K562 (cell line): ENCODE results near the gene HSPB3. TPM values are rescaled to one million over a fixed set of nuclear protein-coding genes. Genes with fewer than 3 reads are reported as not detected.

Source experiments
- ATAC-seq: fragments of 200-7000 bp; cut with Tn5 transposase; 3 replicates; pipeline ENCODE4 v1.9.1; 2020; ENCODE audit warnings: moderate library complexity
- BruUV-seq: library from RNA; stranded (reverse); fragments of 400-500 nt; replicated peaks from 2 replicates; lab custom pipeline; 2021; lab: Mats Ljungman, UMichigan
- CTCF ChIA-PET: fragments of 300-600 bp; formaldehyde crosslinking; extraction: SDS; loops from one replicate; lab custom pipeline; 2021; ENCODE audit warnings: low intra/inter-chr PET ratio; lab: Yijun Ruan, JAX
- POLR2A ChIA-PET: fragments of 300-600, 350-650 bp; sonication (Branson Sonifier 250); formaldehyde crosslinking; extraction: SDS; loops from one replicate; lab custom pipeline; 2021; ENCODE audit warnings: antibody characterized with exemption, inconsistent platforms; lab: Yijun Ruan, JAX
- DNase-seq, 4 experiments: peaks; one replicate each; pipeline versions ENCODE4 v3.0.0 to v3.0.0-alpha.2; 2011 to 2018; ENCODE audit warnings: low spot score in 3 of 4, mixed read lengths in 3 of 4; ENCODE audit errors: extremely low read depth in 1 of 4
- FAIRE-seq: peaks from 2 replicates; lab custom pipeline; 2011; peaks lifted over from hg19 to GRCh38; lab: Jason Lieb, UNC
- H2AFZ ChIP-seq: 2 replicates; pipeline ENCODE4 v1.6.0; 2011; ENCODE audit warnings: low read depth, low read length, control low read depth, inconsistent platforms
- H3K27ac ChIP-seq: fragments of 200-600 bp; 3 replicates; pipeline ENCODE4 v1.8.0; 2011; ENCODE audit warnings: low read depth, mild to moderate bottlenecking, control low read depth, inconsistent platforms, low read length, moderate library complexity, mixed read lengths; ENCODE audit errors: extremely low read depth
- H3K27me3 ChIP-seq, 2 experiments: fragments of 300-600 bp in 1 of 2; 2 replicates in 1 of 2; 3 replicates in 1 of 2; pipeline versions ENCODE4 v1.6.0 to v1.8.0; 2011; ENCODE audit warnings: inconsistent platforms in 2 of 2, low read length in 2 of 2, mild to moderate bottlenecking in 1 of 2, mixed read lengths in 1 of 2, moderate library complexity in 1 of 2; ENCODE audit not compliant: control insufficient read depth in 2 of 2, insufficient read depth in 2 of 2
- H3K36me3 ChIP-seq: fragments of 300-600 bp; 3 replicates; pipeline ENCODE4 v1.8.0; 2011; ENCODE audit warnings: mild to moderate bottlenecking, low read length, inconsistent platforms; ENCODE audit not compliant: control insufficient read depth, insufficient read depth
- H3K4me1 ChIP-seq, 2 experiments: fragments of 200-600 bp in 1 of 2; replicated peaks in 1 of 2; 2 replicates in 1 of 2; 3 replicates in 1 of 2; pipeline versions ENCODE4 v1.5.1 to v1.8.0; 2011; ENCODE audit warnings: inconsistent platforms in 2 of 2, low read length in 2 of 2, mild to moderate bottlenecking in 1 of 2, mixed read lengths in 1 of 2, moderate library complexity in 1 of 2; ENCODE audit not compliant: control insufficient read depth in 2 of 2, insufficient read depth in 2 of 2
- H3K4me2 ChIP-seq: 2 replicates; pipeline ENCODE4 v1.6.1; 2011; ENCODE audit warnings: low read length, control low read depth, inconsistent platforms, mixed read lengths; ENCODE audit not compliant: insufficient read depth
- H3K4me3 ChIP-seq: fragments of 200-600 bp; sonication (generic), shearing (Covaris generic); 2 replicates; pipeline ENCODE4 v1.5.1; 2016; ENCODE audit warnings: control low read depth, inconsistent platforms
- H3K79me2 ChIP-seq: fragments of 200-600 bp; 3 replicates; pipeline ENCODE4 v1.8.0; 2011; ENCODE audit warnings: low read length, inconsistent platforms; ENCODE audit not compliant: control insufficient read depth, insufficient read depth
- H3K9ac ChIP-seq, 2 experiments: 2 replicates each; pipeline versions ENCODE4 v1.6.0 to v1.6.1; 2011; ENCODE audit warnings: low read depth in 2 of 2, low read length in 2 of 2, control low read depth in 1 of 2, inconsistent platforms in 1 of 2, mild to moderate bottlenecking in 1 of 2, mixed read lengths in 1 of 2; ENCODE audit not compliant: insufficient read depth in 1 of 2
- H3K9me1 ChIP-seq: one replicate; pipeline ENCODE4 v1.6.0; 2011; ENCODE audit warnings: inconsistent platforms, mild to moderate bottlenecking, low read length, moderate library complexity; ENCODE audit not compliant: control insufficient read depth, insufficient read depth
- H3K9me3 ChIP-seq: replicated peaks from 2 replicates; pipeline ENCODE4 v1.5.1; 2011; ENCODE audit warnings: low read depth, low read length, inconsistent platforms; ENCODE audit not compliant: control insufficient read depth, insufficient read depth
- H4K20me1 ChIP-seq: replicated peaks from 2 replicates; pipeline ENCODE4 v1.6.1; 2011; ENCODE audit warnings: low read length, inconsistent platforms, mixed read lengths; ENCODE audit not compliant: control insufficient read depth, insufficient read depth
- ARNT ChIP-seq, 2 experiments: fragments of 450-650 bp; IDR thresholded peaks; 2 replicates each; pipeline ENCODE4 v1.6.1; 2016; ENCODE audit warnings: mild to moderate bottlenecking in 1 of 2
- ATF1 ChIP-seq, 2 experiments: fragments of 450-650 bp in 1 of 2; IDR thresholded peaks; 2 replicates each; pipeline ENCODE4 v1.6.1; 2016; ENCODE audit warnings: missing compliant biosample characterization in 1 of 2, missing genetic modification characterization in 1 of 2
- BACH1 ChIP-seq: fragments of 200-800 bp; sonication (Bioruptor generic); IDR thresholded peaks from 2 replicates; pipeline ENCODE4 v1.6.1; 2016; ENCODE audit warnings: missing genetic modification characterization, missing compliant biosample characterization
- FOXM1 ChIP-seq, 2 experiments: fragments of 450-650 bp in 1 of 2; sonication (generic) in 1 of 2; formaldehyde crosslinking in 1 of 2; IDR thresholded peaks; 2 replicates each; pipeline versions ENCODE4 v1.6.1 to v1.9.0; 2017 to 2022; ENCODE audit warnings: low read depth in 2 of 2, mild to moderate bottlenecking in 2 of 2, missing genetic modification reagents in 1 of 2, moderate library complexity in 1 of 2
- FOXO4 ChIP-seq: fragments of 450-650 bp; formaldehyde crosslinking; IDR thresholded peaks from 2 replicates; pipeline ENCODE4 v1.4.0; 2020; ENCODE audit warnings: mild to moderate bottlenecking, moderate library complexity
- HNRNPUL1 ChIP-seq: fragments of 200-400 bp; formaldehyde crosslinking; IDR thresholded peaks from 2 replicates; pipeline ENCODE4 v1.6.1; 2017; ENCODE audit warnings: low read length
- MCM7 ChIP-seq, 2 experiments: fragments of 450-650 bp; IDR thresholded peaks; 2 replicates each; pipeline ENCODE4 v1.6.1; 2016 to 2018
- RFX7 ChIP-seq: fragments of 250-450 bp; sonication (Bioruptor Pico); IDR thresholded peaks from 2 replicates; pipeline ENCODE4 v1.5.1; 2021; ENCODE audit warnings: mild to moderate bottlenecking
- SIN3A ChIP-seq, 2 experiments: fragments of 150-350 bp in 1 of 2; IDR thresholded peaks; 2 replicates each; pipeline ENCODE4 v1.6.1; 2011 to 2016; ENCODE audit warnings: borderline replicate concordance in 2 of 2, low read depth in 2 of 2, low read length in 2 of 2, mild to moderate bottlenecking in 2 of 2, moderate library complexity in 2 of 2; ENCODE audit not compliant: control insufficient read depth in 1 of 2
- SMARCE1 ChIP-seq: fragments of 450-650 bp; IDR thresholded peaks from 2 replicates; pipeline ENCODE4 v1.7.1; 2016; ENCODE audit warnings: mild to moderate bottlenecking
- SRSF1 ChIP-seq: fragments of 200-400 bp; formaldehyde crosslinking; IDR thresholded peaks from 2 replicates; pipeline ENCODE4 v1.6.1; 2017; ENCODE audit warnings: mild to moderate bottlenecking, low read depth, low read length, moderate library complexity
- TSC22D4 ChIP-seq: fragments of 450-650 bp; IDR thresholded peaks from 2 replicates; pipeline ENCODE4 v1.6.1; 2016; ENCODE audit warnings: missing genetic modification characterization, missing biosample characterization, control low read depth
- ZC3H11A ChIP-seq: IDR thresholded peaks from 2 replicates; pipeline ENCODE4 v1.6.1; 2012; ENCODE audit warnings: low read depth, low read length, improper control_type of control experiment
- WGBS: fragments of 100-300 bp; shearing (Covaris generic); methylation state at CpG from one replicate; pipeline ENCODE4 v1.1.6; 2016; ENCODE audit warnings: low coverage, mixed read lengths; ENCODE audit not compliant: insufficient coverage; ENCODE audit errors: missing lambda C conversion rate; 5-methylcytosine and 5-hydroxymethylcytosine counted together
- in situ Hi-C: fragments of 300-500 bp; cut with MboI; formaldehyde crosslinking; loops from 4 replicates; pipeline ENCODE4 v1.15.0; 2018; ENCODE audit warnings: inconsistent platforms, mixed read lengths
- intact Hi-C: fragments of 100-400 bp; cut with micrococcal nuclease; formaldehyde crosslinking; loops from 2 replicates; pipeline ENCODE4 v1.14.2; 2022
- polyA plus RNA-seq, 8 experiments: library from polyadenylated mRNA; depleted of rRNA in 4 of 8; stranded (reverse) in 5 of 8; unstranded in 3 of 8; fragments of >200 nt; fragmentation: Nextera tagmentation in 2 of 8; fragmentation: Illumina TruSeq in 1 of 8; extraction: Ambion mirVana in 2 of 8; extraction: Trizol in 1 of 8; gene quantifications; 2 replicates each; pipeline versions ENCODE4 v1.2.1 to v1.2.3, GENCODE V29; 2011 to 2014; ENCODE audit warnings: inconsistent platforms in 1 of 8, missing spikeins in 1 of 8
- total RNA-seq, 7 experiments: library from RNA; depleted of rRNA in 6 of 7; stranded (reverse); fragments of >200 nt in 6 of 7; fragmentation: Illumina TruSeq in 2 of 7; extraction: Trizol in 2 of 7; gene quantifications; 2 replicates each; pipeline versions ENCODE4 v1.2.1 to v1.2.3, GENCODE V29; 2011 to 2021; ENCODE audit warnings: low replicate concordance in 1 of 7
- TF ChIP-seq, protein P1 (sequence below): fragments of 450-650 bp; formaldehyde crosslinking; IDR thresholded peaks from 2 replicates; pipeline ENCODE4 v1.4.0; 2022; ENCODE audit warnings: missing genetic modification characterization
- TF ChIP-seq, protein P2 (sequence below): fragments of 450-650 bp; IDR thresholded peaks from 2 replicates; pipeline ENCODE4 v1.6.1; 2016; ENCODE audit warnings: borderline replicate concordance
- TF ChIP-seq, protein P3 (sequence below): fragments of 250-450 bp; sonication (Bioruptor Pico); IDR thresholded peaks from 2 replicates; pipeline ENCODE4 v1.5.0; 2020; ENCODE audit warnings: mild to moderate bottlenecking, borderline replicate concordance

The HSPB3 gene
- total and polyA plus RNA-seq, 9 of the 15 experiments (the other 6 are each of a cell fraction or from before 2014, with no cell fraction given), result 2.4 to 6.3 (median 3.4) TPM

GRCh38 chr5:54446379-54446732, 9.1 kb upstream of the HSPB3 start (continued):
- TF ChIP-seq, protein P1, sequence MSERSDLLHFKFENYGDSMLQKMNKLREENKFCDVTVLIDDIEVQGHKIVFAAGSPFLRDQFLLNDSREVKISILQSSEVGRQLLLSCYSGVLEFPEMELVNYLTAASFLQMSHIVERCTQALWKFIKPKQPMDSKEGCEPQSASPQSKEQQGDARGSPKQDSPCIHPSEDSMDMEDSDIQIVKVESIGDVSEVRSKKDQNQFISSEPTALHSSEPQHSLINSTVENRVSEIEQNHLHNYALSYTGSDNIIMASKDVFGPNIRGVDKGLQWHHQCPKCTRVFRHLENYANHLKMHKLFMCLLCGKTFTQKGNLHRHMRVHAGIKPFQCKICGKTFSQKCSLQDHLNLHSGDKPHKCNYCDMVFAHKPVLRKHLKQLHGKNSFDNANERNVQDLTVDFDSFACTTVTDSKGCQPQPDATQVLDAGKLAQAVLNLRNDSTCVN, result no peak
- TF ChIP-seq SRSF1, result no peak
- TF ChIP-seq ZC3H11A, result no peak
- TF ChIP-seq MCM7 (IDR thresholded peaks at IDR 0.05), result no peak
- no peak for TF ChIP-seq FOXO4 (CRISPR knock-in tag)

- Histone ChIP-seq H4K20me1 (no peaks in the 10 kb centered on the region), H3K27ac (no peak overlapping the region), H3K9me3 (no peaks in the 10 kb centered on the region), H2AFZ (no peak overlapping the region), H3K9ac (no peak overlapping the region), H3K4me3 (no peak overlapping the region), H3K4me2 (no peak overlapping the region), H3K4me1 (no peaks in the 10 kb centered on the region; a peak in 1 of 5 replicates), H3K36me3 (peaks cover 7% of the 10 kb centered on the region; the same call in 2 of the 3 replicates), H3K9me1 (no peaks in the 10 kb centered on the region), H3K79me2 (no peaks in the 10 kb centered on the region), H3K27me3 (no peaks in the 10 kb centered on the region)
- ChIA-PET POLR2A (interaction anchor here (0.6 to 0.7 kb wide), 2 partner anchors 18 to 39 kb away, joined by 4 read pairs; no protein-coding TSS in a partner anchor), CTCF (no interaction called here)
- FAIRE-seq (no peak), DNase-seq (no peak), ATAC-seq (no peak)
- no TSS peak for BruUV-seq
- intact Hi-C loops (no loop called here), in situ Hi-C loops (no loop called here)
- 43% methylated on average over 4 of the region's 4 CpGs for WGBS
- TF ChIP-seq FOXM1 (IDR thresholded peaks at IDR 0.05; ENCODE audit: low read depth) (no peak), FOXM1 (CRISPR knock-in tag; IDR thresholded peaks at IDR 0.05; ENCODE audit: low read depth) (no peak), ATF1 (CRISPR knock-in tag; IDR thresholded peaks at IDR 0.05) (no peak), ATF1 (tag; IDR thresholded peaks at IDR 0.05) (no peak), TSC22D4 (tag) (no peak), SMARCE1 (no peak), HNRNPUL1 (no peak), SIN3A (IDR thresholded peaks at IDR 0.05; ENCODE audit: borderline replicate concordance in 2 of 2, control insufficient read depth in 1 of 2, low read depth in 2 of 2, low read length in 2 of 2) (no peak), BACH1 (tag) (no peak), ARNT (IDR thresholded peaks at IDR 0.05) (no peak), RFX7 (CRISPR knock-in tag) (no peak)
- TF ChIP-seq, protein P2, sequence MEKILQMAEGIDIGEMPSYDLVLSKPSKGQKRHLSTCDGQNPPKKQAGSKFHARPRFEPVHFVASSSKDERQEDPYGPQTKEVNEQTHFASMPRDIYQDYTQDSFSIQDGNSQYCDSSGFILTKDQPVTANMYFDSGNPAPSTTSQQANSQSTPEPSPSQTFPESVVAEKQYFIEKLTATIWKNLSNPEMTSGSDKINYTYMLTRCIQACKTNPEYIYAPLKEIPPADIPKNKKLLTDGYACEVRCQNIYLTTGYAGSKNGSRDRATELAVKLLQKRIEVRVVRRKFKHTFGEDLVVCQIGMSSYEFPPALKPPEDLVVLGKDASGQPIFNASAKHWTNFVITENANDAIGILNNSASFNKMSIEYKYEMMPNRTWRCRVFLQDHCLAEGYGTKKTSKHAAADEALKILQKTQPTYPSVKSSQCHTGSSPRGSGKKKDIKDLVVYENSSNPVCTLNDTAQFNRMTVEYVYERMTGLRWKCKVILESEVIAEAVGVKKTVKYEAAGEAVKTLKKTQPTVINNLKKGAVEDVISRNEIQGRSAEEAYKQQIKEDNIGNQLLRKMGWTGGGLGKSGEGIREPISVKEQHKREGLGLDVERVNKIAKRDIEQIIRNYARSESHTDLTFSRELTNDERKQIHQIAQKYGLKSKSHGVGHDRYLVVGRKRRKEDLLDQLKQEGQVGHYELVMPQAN, result no peak
- TF ChIP-seq, protein P3, sequence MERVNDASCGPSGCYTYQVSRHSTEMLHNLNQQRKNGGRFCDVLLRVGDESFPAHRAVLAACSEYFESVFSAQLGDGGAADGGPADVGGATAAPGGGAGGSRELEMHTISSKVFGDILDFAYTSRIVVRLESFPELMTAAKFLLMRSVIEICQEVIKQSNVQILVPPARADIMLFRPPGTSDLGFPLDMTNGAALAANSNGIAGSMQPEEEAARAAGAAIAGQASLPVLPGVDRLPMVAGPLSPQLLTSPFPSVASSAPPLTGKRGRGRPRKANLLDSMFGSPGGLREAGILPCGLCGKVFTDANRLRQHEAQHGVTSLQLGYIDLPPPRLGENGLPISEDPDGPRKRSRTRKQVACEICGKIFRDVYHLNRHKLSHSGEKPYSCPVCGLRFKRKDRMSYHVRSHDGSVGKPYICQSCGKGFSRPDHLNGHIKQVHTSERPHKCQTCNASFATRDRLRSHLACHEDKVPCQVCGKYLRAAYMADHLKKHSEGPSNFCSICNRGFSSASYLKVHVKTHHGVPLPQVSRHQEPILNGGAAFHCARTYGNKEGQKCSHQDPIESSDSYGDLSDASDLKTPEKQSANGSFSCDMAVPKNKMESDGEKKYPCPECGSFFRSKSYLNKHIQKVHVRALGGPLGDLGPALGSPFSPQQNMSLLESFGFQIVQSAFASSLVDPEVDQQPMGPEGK (CRISPR knock-in tag), result no peak
These were observed 5.6 kb upstream of the HSPB3 start for GRCh38 chr5:54449923-54450322.
